SK-N-SH treated with all-trans-retinoic acid at 6 μM for 48 hours (cell line): ENCODE data around the gene PCDHB13.
"Not testable (repeated sequence)": the region's sequence is repeated elsewhere in the genome, so short reads cannot be mapped to it uniquely, and the experiment has no call there.

Experiments used
- ISL1 ChIP-seq: fragments of 250-450 bp; sonication (Bioruptor Pico); IDR thresholded peaks from 2 replicates; pipeline ENCODE4 v2.1.2; 2022; ENCODE audit warnings: mild to moderate bottlenecking, moderate library complexity
- SNAI2 ChIP-seq: fragments of 250-450 bp; sonication (Bioruptor Pico); IDR thresholded peaks from 2 replicates; pipeline ENCODE4 v1.5.0; 2020; ENCODE audit warnings: mild to moderate bottlenecking, moderate library complexity

GRCh38 chr5:141177577-141178191, 36.0 kb upstream of the PCDHB13 start, which contains the start of gene PCDHB8:
- TF ChIP-seq SNAI2, ISL1 (CRISPR knock-in tag): not testable (repeated sequence)
